Activated CD8-positive, alpha-beta T cell treated with anti-CD3 and anti-CD28 coated beads, Interleukin-2, amount 10 ng/mL, durations not matched to agents 7 days and 5 days (primary cell): ENCODE measurements around the gene KNL1. TPM values are rescaled to one million over a fixed set of nuclear protein-coding genes. Genes with fewer than 3 reads are reported as not detected.
A peak's percentile ranks its signal among the peaks of the same experiment; 100 is the strongest.
"Not testable (repeated sequence)": the region's sequence is repeated elsewhere in the genome, so short reads cannot be mapped to it uniquely, and the experiment has no call there.

Experiments used
- ATAC-seq: fragments of 150-1000 bp; cut with Tn5 transposase; one replicate; pipeline ENCODE4 v1.10.0; 2021; ENCODE audit warnings: moderate library complexity
- CTCF ChIA-PET: fragments of 350-600 bp; sonication (Branson Sonifier 250); formaldehyde crosslinking; loops from one replicate; lab custom pipeline; 2021; ENCODE audit warnings: antibody characterized with exemption; lab: Charles Lee
- POLR2A ChIA-PET: fragments of 350-600 bp; sonication (Branson Sonifier 250); formaldehyde crosslinking; loops from one replicate; lab custom pipeline; 2021; ENCODE audit warnings: antibody characterized with exemption; lab: Charles Lee
- DNase-seq: peaks from one replicate; pipeline ENCODE4 v3.0.0-alpha.2; 2020
- H3K27ac Mint-ChIP-seq: one replicate; pipeline ENCODE4 v1.8.0; 2021; ENCODE audit warnings: mild to moderate bottlenecking, mixed read lengths
- H3K27me3 Mint-ChIP-seq: one replicate; pipeline ENCODE4 v1.8.0; 2021; ENCODE audit warnings: low read depth, mixed read lengths
- H3K36me3 Mint-ChIP-seq: one replicate; pipeline ENCODE4 v1.8.0; 2021; ENCODE audit warnings: low read depth, mixed read lengths
- H3K4me1 Mint-ChIP-seq: one replicate; pipeline ENCODE4 v1.8.0; 2021; ENCODE audit warnings: low read depth, mixed read lengths
- H3K4me3 Mint-ChIP-seq: one replicate; pipeline ENCODE4 v1.8.0; 2021; ENCODE audit warnings: mild to moderate bottlenecking, mixed read lengths
- H3K9me3 Mint-ChIP-seq: one replicate; pipeline ENCODE4 v1.8.0; 2022; ENCODE audit warnings: mixed read lengths; ENCODE audit not compliant: insufficient read depth
- total RNA-seq, 2 experiments: library from RNA; stranded (reverse); gene quantifications; one replicate each; pipeline ENCODE4 v1.2.3, GENCODE V29; 2021

The KNL1 gene
- total RNA-seq, 2 experiments from 2014 or later, result 61.4 to 65.4 TPM

GRCh38 chr15:40564591-40565332 is 29.3 kb upstream of the KNL1 start, which contains the start of gene CCDC32:
CCDC32 (minus strand) TSS chr15:40565042; CDS start chr15:40563015, 2,027 bp downstream.
- H3K4me1 Mint-ChIP-seq, result peaks cover 46% of the 10 kb centered on the region
- no peaks in the 10 kb centered on the region for H3K9me3 Mint-ChIP-seq
- H3K27ac Mint-ChIP-seq, result peak within 1 kb of the TSS; percentile 97
- DNase-seq (peak; percentile 99), ATAC-seq (peak; percentile 95)
- H3K4me3 Mint-ChIP-seq, result peak within 1 kb of the TSS; percentile 96
- ChIA-PET POLR2A (interaction anchor here (0.6 to 2.0 kb wide), 9 partner anchors 11 to 525 kb away, joined by 3 to 9 read pairs (median 4); partner anchors contain the start of genes KNL1, RAD51 and SRP14), CTCF (interaction anchor here (0.7 to 3.6 kb wide), 10 partner anchors 11 to 295 kb away, joined by 3 to 17 read pairs (median 3); partner anchors contain the start of gene KNL1)
- H3K36me3 Mint-ChIP-seq, result peaks cover 9% of the 10 kb centered on the region
- no peaks in the 10 kb centered on the region for H3K27me3 Mint-ChIP-seq

- CTCF ChIA-PET, result interaction anchor here (0.6 to 3.6 kb wide), 10 partner anchors 10 to 294 kb away, joined by 3 to 17 read pairs (median 3); partner anchors contain the start of gene KNL1
- peak overlapping the region; percentile 96 for H3K4me3 Mint-ChIP-seq
Observed at GRCh38 chr15:40565333-40566238, 28.5 kb upstream of the KNL1 start.

GRCh38 chr15:40567111-40567510 is 26.9 kb upstream of the KNL1 start:
- H3K9me3 Mint-ChIP-seq, result no peaks in the 10 kb centered on the region
- ATAC-seq (no peak), DNase-seq (peak; percentile 30)
- ChIA-PET CTCF (interaction anchor here (0.8 to 1.4 kb wide), 3 partner anchors 22 to 128 kb away, joined by 3 to 4 read pairs (median 4); partner anchors contain the start of gene RAD51), POLR2A (no interaction called here)
- H3K27me3 Mint-ChIP-seq, result no peaks in the 10 kb centered on the region
- H3K4me1 Mint-ChIP-seq, result peaks cover 57% of the 10 kb centered on the region
- H3K36me3 Mint-ChIP-seq, result peaks cover 7% of the 10 kb centered on the region
- no peak overlapping the region for H3K4me3 Mint-ChIP-seq
- no peak overlapping the region for H3K27ac Mint-ChIP-seq

More at GRCh38 chr15:40565333-40566238, 28.5 kb upstream of the KNL1 start:
- Mint-ChIP-seq H3K36me3 (peaks cover 9% of the 10 kb centered on the region), H3K27me3 (no peaks in the 10 kb centered on the region), H3K9me3 (no peaks in the 10 kb centered on the region), H3K27ac (peak overlapping the region; percentile 97), H3K4me1 (peaks cover 51% of the 10 kb centered on the region)
- DNase-seq (no peak), ATAC-seq (no peak)
- POLR2A ChIA-PET, result interaction anchor here (0.6 to 2.0 kb wide), 6 partner anchors 28 to 526 kb away, joined by 3 to 9 read pairs (median 4); partner anchors contain the start of genes KNL1, RAD51 and SRP14

DNA sequence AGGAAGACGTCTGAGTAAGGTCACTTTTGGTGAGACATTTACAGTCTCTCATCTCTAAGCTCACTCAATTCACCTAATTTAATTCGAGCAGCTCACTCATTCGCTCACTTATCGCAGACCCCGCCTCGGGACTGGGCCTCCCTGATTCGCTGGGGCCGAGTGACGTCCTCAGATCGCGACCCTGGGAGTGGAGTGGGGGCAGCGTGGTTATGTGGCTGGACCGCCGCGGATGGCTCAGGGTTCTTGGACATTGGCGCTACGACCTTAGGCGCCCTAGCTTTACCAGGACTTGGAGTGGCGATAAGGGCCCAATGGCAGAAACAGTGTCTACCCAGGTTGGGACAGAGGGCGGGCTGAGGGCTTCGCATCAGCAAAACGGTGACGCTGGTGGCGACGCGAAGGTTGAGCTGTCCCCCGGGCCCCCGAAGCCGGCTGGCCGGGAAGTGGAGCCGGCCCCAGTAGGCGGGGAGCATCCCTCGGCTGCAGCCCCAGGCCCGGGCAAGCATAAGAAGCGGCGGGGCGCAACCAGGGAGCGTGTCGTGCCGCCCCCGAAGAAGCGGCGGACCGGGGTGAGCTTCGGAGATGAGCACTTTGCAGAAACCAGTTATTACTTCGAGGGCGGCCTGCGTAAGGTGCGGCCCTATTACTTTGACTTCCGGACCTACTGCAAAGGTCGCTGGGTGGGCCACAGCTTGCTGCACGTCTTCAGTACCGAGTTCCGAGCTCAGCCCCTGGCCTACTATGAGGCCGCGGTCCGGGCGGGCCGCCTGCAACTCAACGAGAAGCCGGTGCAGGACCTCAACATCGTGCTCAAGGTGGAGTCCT is 24.7 kb upstream of the KNL1 start, which contains the start of gene RPUSD2:
Gene RPUSD2, plus strand, starts transcription at position 171 of the 825 bp plus-strand sequence. Its CDS starts 39 bp downstream, at position 210.
- ATAC-seq (peak; percentile 69), DNase-seq (peak; percentile 96)
- peaks cover 49% of the 10 kb centered on the region for H3K4me1 Mint-ChIP-seq
- CTCF ChIA-PET, result interaction anchor here (1.0 to 1.8 kb wide), 6 partner anchors 20 to 325 kb away, joined by 3 to 30 read pairs (median 4); partner anchors contain the start of gene VPS18
- H3K9me3 Mint-ChIP-seq, result no peaks in the 10 kb centered on the region
- H3K4me3 Mint-ChIP-seq, result peak within 1 kb of the TSS; percentile 97
- no peaks in the 10 kb centered on the region for H3K27me3 Mint-ChIP-seq
- H3K36me3 Mint-ChIP-seq, result peaks cover 22% of the 10 kb centered on the region
- H3K27ac Mint-ChIP-seq, result peak within 1 kb of the TSS; percentile 99
- POLR2A ChIA-PET, result interaction anchor here (0.5 to 1.8 kb wide), 17 partner anchors 9 to 320 kb away, joined by 3 to 20 read pairs (median 4); partner anchors contain the start of genes KNL1 and RAD51

DNA sequence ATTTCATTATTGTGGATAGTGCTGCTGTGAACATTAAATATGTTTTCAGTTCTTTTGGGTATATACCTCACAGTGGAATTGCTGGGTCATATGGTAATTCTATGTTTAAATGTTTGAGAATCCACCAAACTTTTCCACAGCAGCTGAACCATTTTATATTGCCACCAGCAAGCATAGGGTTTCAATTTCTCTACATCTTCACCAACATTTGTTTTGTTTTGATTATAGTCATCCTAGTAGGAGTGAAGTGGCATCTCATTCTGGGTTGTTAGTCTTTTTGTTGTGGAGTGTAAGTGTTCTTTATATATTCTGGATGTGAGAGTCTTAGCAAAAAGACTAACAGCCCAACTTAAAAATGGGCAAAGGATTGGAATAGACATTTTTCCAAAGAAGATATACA is 18.9 kb upstream of the KNL1 start:
- ChIA-PET POLR2A (no interaction called here), CTCF (interaction anchor here (0.9 kb wide), 1 partner anchor 10 kb away, joined by 3 read pairs; the partner anchor contains the start of gene CCDC32)
- no peak overlapping the region for H3K27ac Mint-ChIP-seq
- no peaks in the 10 kb centered on the region for H3K27me3 Mint-ChIP-seq
- peaks cover 16% of the 10 kb centered on the region for H3K4me1 Mint-ChIP-seq
- DNase-seq, result no peak
- H3K36me3 Mint-ChIP-seq, result peaks cover 37% of the 10 kb centered on the region
- H3K4me3 Mint-ChIP-seq, result no peak overlapping the region
- ATAC-seq, result no peak
- no peaks in the 10 kb centered on the region for H3K9me3 Mint-ChIP-seq

GRCh38 chr15:40576914-40577313 is 17.1 kb upstream of the KNL1 start:
- ATAC-seq, H3K4me3 Mint-ChIP-seq, H3K27me3 Mint-ChIP-seq, H3K9me3 Mint-ChIP-seq, DNase-seq, POLR2A ChIA-PET, H3K4me1 Mint-ChIP-seq, H3K27ac Mint-ChIP-seq: not testable (repeated sequence)
- CTCF ChIA-PET, result interaction anchor here (1.0 to 1.1 kb wide), 2 partner anchors 9 to 11 kb away, joined by 3 to 4 read pairs; no protein-coding TSS in a partner anchor
- H3K36me3 Mint-ChIP-seq, result peaks cover 33% of the 10 kb centered on the region

DNA sequence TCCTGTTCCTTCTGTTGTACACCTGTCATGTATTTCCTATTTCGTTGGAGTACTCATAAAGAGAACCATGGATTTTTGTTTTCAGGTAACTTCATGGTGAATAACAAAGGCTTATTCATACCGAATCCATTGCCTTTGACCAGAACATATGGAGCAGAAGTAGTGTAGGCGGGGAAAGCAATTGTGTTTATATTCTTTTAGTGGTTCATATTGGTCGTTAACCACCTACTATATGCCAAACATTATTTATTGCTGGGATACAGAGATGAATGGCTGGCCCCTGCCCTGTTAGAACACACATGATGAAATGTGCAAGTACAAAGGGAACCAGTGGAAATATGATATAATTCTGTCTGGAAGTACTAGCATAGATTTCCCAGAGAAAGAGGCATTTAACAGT is 15.2 kb upstream of the KNL1 start:
- no peak for ATAC-seq
- H3K27me3 Mint-ChIP-seq, result no peaks in the 10 kb centered on the region
- CTCF ChIA-PET, result no interaction called here
- H3K9me3 Mint-ChIP-seq, result no peaks in the 10 kb centered on the region
- H3K4me3 Mint-ChIP-seq, result no peak overlapping the region
- H3K27ac Mint-ChIP-seq, result no peak overlapping the region
- peaks cover 19% of the 10 kb centered on the region for H3K36me3 Mint-ChIP-seq
- POLR2A ChIA-PET, result no interaction called here
- H3K4me1 Mint-ChIP-seq, result peaks cover 5% of the 10 kb centered on the region
- no peak for DNase-seq

DNA sequence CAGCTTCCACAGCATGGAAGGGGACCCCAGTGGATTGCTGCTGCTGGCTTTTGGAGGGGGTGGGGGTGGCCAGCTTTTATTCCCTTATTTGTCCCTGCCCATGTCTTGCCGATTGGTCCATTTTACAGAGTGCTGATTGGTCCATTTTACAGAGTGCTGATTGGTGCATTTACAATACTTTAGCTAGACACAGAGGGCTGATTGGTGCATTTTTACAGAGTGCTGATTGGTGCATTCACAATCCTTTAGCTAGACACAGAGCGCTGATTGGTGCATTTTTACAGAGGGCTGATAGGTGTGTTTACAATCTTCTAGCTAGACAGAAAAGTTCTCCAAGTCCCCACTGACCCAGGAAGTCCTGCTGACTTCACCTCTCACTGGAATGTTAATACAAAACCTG is 12.3 kb upstream of the KNL1 start:
- not testable (repeated sequence) for H3K9me3 Mint-ChIP-seq, H3K36me3 Mint-ChIP-seq, DNase-seq, H3K4me1 Mint-ChIP-seq, H3K27ac Mint-ChIP-seq, H3K27me3 Mint-ChIP-seq, ATAC-seq, H3K4me3 Mint-ChIP-seq
- ChIA-PET POLR2A (interaction anchor here (1.0 to 1.3 kb wide), 2 partner anchors 12 to 13 kb away, joined by 3 to 4 read pairs; partner anchors contain the start of gene RPUSD2), CTCF (interaction anchor here (0.7 kb wide), 1 partner anchor 8 kb away, joined by 3 read pairs; no protein-coding TSS in a partner anchor)

DNA sequence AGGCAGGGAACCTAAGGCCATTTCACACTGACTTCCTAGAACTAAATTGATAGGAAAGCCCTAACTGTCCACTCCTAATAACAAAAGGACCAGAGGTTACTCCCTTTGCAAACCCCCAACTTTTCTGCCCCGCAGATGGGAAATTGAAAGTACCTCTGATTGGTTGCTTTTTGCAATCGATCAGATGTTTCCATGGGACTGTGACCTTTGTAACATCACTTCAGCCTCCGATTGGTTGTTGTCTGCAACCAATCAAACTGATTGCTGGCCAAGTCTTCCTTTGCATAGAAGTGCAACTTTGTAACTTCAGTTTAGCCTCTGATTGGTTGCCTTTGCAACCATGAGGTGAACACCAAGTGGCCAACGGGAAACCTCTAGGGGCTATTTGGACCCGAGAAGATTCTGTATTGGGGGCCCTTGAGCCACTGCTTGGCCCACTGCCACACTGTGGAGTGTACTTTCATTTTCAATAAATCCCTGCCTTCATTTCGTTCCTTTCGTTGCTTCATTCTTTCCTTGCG is 11.3 kb upstream of the KNL1 start:
- DNase-seq (no peak), ATAC-seq (no peak)
- no peak overlapping the region for H3K4me3 Mint-ChIP-seq
- CTCF ChIA-PET, result no interaction called here
- no peaks in the 10 kb centered on the region for H3K36me3 Mint-ChIP-seq
- H3K27me3 Mint-ChIP-seq, result peaks cover 3% of the 10 kb centered on the region
- peaks cover 5% of the 10 kb centered on the region for H3K4me1 Mint-ChIP-seq
- POLR2A ChIA-PET, result no interaction called here
- H3K27ac Mint-ChIP-seq, result no peak overlapping the region
- H3K9me3 Mint-ChIP-seq, result no peaks in the 10 kb centered on the region

DNA sequence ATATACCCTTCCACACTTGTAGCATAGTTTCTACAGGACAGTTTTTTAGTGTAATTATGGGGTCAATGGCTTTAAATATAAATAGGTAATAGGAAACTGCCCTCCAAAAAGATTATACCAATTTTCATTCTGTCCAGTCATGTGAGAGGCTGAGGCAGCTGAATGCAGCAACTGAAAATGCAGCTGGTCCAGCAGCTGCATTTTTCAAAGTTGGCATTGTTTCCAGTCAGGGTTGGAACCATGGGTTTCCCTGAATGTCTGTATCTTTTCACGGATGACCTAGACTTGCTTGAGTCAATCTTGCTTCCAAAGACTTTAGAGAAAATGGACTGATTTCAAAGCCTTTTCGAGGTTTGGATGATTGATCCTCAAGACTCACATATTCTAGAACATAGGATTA is 9.9 kb upstream of the KNL1 start:
- Mint-ChIP-seq H3K4me1 (peaks cover 5% of the 10 kb centered on the region), H3K4me3 (no peak overlapping the region), H3K9me3 (no peaks in the 10 kb centered on the region), H3K27me3 (peaks cover 3% of the 10 kb centered on the region), H3K36me3 (no peaks in the 10 kb centered on the region), H3K27ac (no peak overlapping the region)
- ChIA-PET POLR2A (no interaction called here), CTCF (no interaction called here)
- DNase-seq, result no peak
- no peak for ATAC-seq
